GM20431 (cell line): ENCODE measurements around the gene TSPEAR.
"Not testable (repeated sequence)": the region's sequence is repeated elsewhere in the genome, so short reads cannot be mapped to it uniquely, and the experiment has no call there.

Experiments
- in situ Hi-C: fragments of 300-500 bp; cut with MseI, MboI; formaldehyde crosslinking; loops from one replicate; pipeline ENCODE4 v1.15.0; 2020; ENCODE audit warnings: low sequenced_read_pairs; ENCODE audit not compliant: unreplicated experiment

TSPEAR gene

GRCh38 chr21:44579056-44579832 is 132.1 kb downstream of the TSPEAR start:
- in situ Hi-C loops, result no loop called here

DNA sequence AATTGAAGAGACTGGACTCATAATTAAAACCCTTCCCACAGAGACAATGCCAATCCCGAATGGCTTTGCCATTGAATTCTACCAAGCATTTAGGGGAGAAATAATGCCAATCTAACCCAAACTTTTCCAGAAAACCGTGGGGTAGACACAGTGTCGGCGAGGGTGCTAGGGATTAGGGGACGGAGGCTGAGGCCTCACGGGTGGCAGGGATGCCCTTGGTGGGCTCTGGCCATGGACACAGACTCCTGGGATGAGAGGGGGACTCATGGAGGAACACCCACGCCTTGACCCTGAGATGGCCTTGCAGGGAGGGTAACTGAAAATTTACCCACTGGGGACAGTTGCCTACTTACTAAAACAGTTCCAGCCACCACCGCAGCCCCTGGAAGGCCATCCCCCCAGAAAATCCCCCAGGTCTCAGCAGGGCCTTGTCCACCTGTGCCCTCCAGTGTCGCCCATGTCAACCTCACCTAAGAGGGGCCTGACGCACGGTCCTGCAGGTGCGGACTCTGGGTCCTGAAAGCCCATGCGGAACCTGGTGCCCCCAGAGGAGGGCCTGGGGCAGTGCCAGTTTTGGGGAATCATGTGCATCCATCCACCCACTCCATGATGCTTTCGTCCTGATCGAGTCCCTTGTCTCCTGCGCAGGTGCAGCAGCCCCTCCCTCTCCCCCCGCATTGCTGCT is 132.9 kb downstream of the TSPEAR start:
- in situ Hi-C loops, result no loop called here

DNA sequence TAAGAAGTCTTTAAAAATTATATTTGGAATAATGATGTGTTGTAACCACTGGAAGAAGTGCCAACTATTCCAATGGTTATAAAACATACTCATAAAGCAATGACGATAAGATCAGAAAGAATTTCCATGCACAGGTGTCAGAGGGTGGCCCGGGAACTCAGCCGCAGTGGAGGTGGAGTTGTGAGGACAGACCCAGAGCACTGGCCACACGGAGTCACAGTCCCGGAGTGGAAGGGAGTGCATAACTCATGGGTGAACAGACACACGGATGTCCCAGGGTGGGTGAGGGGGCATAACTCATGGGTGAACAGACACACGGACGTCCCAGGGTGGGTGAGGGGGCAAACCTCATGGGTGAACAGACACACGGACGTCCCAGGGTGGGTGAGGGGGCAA is 135.3 kb downstream of the TSPEAR start:
- in situ Hi-C loops, result no loop called here

- in situ Hi-C loops, result no loop called here
Observed at GRCh38 chr21:44575307-44576024, 135.9 kb downstream of the TSPEAR start.

DNA sequence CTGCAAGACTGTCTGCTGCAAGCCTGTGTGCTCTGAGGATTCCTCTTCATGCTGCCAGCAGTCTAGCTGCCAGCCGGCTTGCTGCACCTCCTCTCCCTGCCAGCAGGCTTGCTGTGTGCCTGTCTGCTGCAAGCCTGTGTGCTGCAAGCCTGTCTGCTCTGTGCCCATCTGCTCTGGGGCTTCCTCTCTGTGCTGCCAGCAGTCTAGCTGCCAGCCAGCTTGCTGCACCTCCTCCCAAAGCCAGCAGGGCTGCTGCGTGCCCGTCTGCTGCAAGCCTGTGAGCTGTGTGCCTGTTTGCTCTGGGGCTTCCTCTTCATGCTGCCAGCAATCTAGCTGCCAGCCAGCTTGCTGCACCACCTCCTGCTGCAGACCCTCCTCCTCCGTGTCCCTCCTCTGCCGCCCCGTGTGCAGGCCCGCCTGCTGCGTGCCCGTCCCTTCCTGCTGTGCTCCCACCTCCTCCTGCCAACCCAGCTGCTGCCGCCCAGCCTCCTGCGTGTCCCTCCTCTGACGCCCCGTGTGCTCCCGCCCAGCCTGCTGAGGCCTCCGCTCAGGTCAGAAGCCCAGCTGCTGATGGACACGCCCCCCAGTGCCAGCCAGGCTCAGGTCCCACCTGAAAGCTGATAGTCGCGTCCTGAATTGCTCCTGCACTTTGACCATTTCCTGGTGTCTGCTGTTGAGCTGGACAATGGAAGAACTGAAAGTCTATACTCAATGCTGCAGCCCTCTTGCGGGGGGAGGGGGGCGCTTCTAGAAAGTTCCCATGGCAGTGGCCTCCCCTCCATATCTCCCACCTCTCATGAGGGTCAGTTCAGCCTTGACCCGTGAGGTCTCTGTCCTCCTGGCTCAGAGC is 136.7 kb downstream of the TSPEAR start:
- in situ Hi-C loops, result no loop called here

- in situ Hi-C loops, result not testable (repeated sequence)
Observed at GRCh38 chr21:44573630-44574456, 137.5 kb downstream of the TSPEAR start, which contains the start of gene KRTAP10-4. KRTAP10-4 (plus strand) TSS chr21:44573729; CDS start chr21:44573759, 30 bp downstream.

DNA sequence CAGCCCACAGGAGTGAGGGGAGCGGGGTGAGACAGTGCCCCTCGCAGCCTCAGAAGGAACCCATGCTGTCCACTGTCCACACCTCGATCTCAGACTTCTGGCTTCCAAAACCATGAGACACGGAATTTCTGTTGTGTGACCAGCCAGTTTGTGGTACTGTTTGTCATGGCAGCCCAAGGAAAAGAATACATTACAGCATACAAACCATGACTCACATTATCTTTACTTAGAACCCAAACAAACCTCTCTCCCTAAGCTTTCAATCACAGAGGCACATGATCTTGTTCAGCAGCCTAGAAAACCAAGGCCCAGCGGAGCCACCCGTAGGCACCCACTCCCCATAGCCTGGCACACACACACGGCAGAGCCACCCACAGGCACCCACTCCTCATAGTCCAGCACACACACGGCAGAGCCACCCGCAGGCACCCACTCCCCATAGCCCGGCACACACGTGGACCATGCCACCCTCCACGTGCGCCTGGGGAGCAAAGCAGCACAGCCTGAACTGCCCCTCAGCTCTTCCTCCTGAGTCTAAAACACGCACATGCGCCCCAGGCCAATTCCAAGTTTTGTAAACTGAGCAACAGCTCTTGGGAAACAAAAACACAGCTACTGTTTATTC is 138.3 kb downstream of the TSPEAR start:
- in situ Hi-C loops, result no loop called here

DNA sequence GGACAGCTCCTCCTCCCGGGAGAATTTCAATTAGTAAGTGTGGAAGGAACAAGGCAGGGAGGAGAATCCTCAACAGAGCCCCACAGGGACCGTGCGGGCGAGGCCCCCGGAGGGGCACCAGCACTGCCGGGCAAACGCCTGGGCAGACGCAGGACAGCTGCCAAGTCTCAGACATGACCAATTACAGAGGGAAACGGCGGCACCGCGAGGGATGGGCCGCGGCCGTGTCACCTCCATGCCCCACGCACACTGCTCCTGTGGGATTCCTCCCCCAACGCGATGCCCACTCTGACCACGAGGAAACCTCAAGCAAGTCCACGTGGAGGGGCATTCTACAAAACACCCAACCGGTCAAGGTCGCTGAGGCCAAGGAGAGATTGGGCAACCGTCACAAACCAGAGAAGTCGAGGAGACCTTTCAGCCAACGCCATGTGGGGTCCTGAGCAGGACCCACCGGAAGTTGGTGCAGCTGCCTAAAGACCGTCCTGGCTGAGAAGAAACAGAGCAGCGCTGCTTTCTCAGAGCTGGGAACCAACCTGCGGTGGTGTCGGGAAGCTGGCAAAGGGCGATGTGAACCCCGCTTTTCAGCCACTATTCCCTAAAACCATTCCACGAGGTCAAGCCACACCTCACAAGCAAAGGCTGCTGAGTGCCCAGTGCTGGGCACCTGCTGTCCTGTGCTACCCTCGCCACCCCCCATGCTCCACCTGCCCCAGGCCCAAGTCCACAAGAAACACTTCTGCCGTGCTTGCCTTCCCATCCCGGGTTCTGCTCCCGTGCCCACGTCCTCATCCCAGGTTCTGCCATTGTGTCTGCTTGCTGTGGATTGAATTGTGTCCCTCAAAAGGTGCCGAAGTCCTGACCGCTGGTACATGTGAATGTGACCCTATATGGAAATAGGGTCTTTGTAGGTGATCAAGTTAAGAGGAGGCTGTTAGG is 139.3 kb downstream of the TSPEAR start:
- in situ Hi-C loops, result no loop called here

DNA sequence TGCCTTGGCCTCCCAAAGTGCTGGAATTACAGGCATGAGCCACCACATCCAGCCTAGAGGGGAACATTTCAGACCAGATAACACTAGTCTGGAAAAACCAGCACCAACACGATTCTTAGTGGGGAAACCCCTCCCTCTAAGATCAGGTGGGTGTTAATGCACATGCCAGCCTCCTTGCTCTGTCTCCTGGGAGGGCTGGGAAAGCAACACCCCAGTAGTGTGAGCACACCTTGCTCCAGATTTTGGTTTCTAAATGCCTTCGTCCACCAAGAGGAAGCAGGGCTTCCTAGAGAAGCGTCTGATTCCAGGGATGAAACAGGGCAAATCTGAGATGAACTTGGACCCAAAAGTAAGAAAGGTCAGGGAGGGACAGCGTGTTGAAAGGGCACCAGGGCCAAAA is 140.1 kb downstream of the TSPEAR start:
- in situ Hi-C loops, result no loop called here

GRCh38 chr21:44569861-44570517 is 141.4 kb downstream of the TSPEAR start:
- in situ Hi-C loops, result no loop called here

- in situ Hi-C loops, result no loop called here
Observed at GRCh38 chr21:44568667-44569556, 142.5 kb downstream of the TSPEAR start.

DNA sequence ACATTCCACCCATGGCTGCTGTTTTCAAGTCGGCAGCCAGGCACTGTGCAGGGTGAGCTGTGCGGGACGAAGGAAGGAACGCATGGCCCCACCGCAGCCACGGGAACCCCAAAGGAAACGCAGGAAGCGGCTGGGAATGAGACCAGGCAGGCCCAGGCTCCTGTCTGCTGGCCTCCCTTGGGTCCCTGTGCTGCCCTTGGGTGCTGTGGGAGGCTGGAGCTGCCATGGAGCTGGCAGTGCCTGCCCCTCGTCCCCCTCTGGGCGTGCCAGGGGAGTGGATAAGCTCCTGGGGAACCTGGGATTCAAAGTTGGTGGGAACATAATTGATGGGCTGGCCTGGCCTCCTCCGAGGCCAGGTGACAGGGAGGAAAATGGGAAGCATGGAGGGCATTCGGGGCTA is 143.1 kb downstream of the TSPEAR start:
- in situ Hi-C loops, result no loop called here

- in situ Hi-C loops, result no loop called here
Observed at GRCh38 chr21:44567481-44568171, 143.7 kb downstream of the TSPEAR start.

DNA sequence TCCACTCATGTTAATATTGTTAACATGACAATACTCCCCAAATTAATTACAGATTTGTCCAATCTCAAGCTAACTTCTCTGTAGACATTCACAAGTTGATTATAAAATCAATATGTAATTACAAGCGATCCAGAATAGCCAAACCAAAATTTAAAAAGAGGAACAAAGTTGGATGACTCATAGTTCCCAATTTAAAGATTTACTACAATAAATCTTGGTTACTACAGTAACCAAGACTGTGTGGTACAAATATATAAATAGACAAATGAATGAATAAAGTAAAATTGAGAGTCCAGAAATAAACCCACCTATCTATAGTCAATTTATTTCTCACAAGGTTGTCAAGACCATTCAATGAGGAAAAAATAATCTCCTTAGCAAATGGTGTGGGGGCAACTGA is 145.0 kb downstream of the TSPEAR start:
- in situ Hi-C loops, result no loop called here

GRCh38 chr21:44564886-44565598 is 146.3 kb downstream of the TSPEAR start:
- in situ Hi-C loops, result no loop called here
